Naive thymus-derived CD8-positive, alpha-beta T cell (primary cell): ENCODE measurements around the gene FBXO48. TPM values are rescaled to one million over a fixed set of nuclear protein-coding genes. Genes with fewer than 3 reads are reported as not detected.

Experiments used
- ATAC-seq, 2 donors: fragments of 150-1000 bp; cut with Tn5 transposase in 1 of 2; sonication (Bioruptor Pico), chemical (Tn5 transposase) in 1 of 2; 1 replicate in 1 of 2; 2 replicates in 1 of 2; pipeline ENCODE4 v1.10.0; 2021; ENCODE audit warnings: mild to moderate bottlenecking in 2 of 2, moderate library complexity in 2 of 2
- POLR2A ChIA-PET: fragments of 350-600 bp; sonication (Branson Sonifier 250); formaldehyde crosslinking; loops from one replicate; lab custom pipeline; 2021; ENCODE audit warnings: antibody characterized with exemption; lab: Charles Lee
- DNase-seq, 10 donors: peaks; one replicate each; pipeline versions ENCODE4 v3.0.0 to v3.0.0-alpha.2; 2020 to 2022
- H3K27ac Mint-ChIP-seq, 10 donors: one replicate each; pipeline ENCODE4 v1.8.0; 2020 to 2022; ENCODE audit warnings: mild to moderate bottlenecking in 10 of 10, mixed read lengths in 10 of 10, moderate library complexity in 4 of 10, inconsistent platforms in 1 of 10
- H3K27me3 Mint-ChIP-seq, 5 donors: one replicate each; pipeline ENCODE4 v1.8.0; 2021 to 2022; ENCODE audit warnings: mixed read lengths in 5 of 5
- H3K36me3 Mint-ChIP-seq, 3 donors: one replicate each; pipeline ENCODE4 v1.8.0; 2020 to 2022; ENCODE audit warnings: mixed read lengths in 3 of 3, mild to moderate bottlenecking in 2 of 3, inconsistent platforms in 1 of 3
- H3K4me1 Mint-ChIP-seq, 4 donors: one replicate each; pipeline ENCODE4 v1.8.0; 2021 to 2022; ENCODE audit warnings: mixed read lengths in 4 of 4
- H3K4me3 Mint-ChIP-seq, 10 donors: one replicate each; pipeline ENCODE4 v1.8.0; 2020 to 2022; ENCODE audit warnings: mild to moderate bottlenecking in 10 of 10, mixed read lengths in 10 of 10, moderate library complexity in 6 of 10, inconsistent platforms in 1 of 10
- H3K9me3 Mint-ChIP-seq, 9 donors: one replicate each; pipeline ENCODE4 v1.8.0; 2020 to 2022; ENCODE audit warnings: mixed read lengths in 9 of 9, mild to moderate bottlenecking in 3 of 9, inconsistent platforms in 1 of 9, moderate library complexity in 1 of 9
- polyA plus RNA-seq, 3 donors: library from polyadenylated mRNA; unstranded; fragments of 300-500 nt; fragmentation: Illumina TruSeq; gene quantifications; one replicate each; pipeline ENCODE4 v1.2.3, GENCODE V29; 2021
- total RNA-seq, 8 experiments: library from RNA in 2 of 8; stranded (reverse) in 2 of 8; gene quantifications; one replicate each; pipeline ENCODE4 v1.2.3 and lab custom pipeline; 2021 to 2026

FBXO48 gene
- total and polyA plus RNA-seq, 5 experiments from 2014 or later: 0.19 to 5.6 (median 0.69) TPM

GRCh38 chr2:68415521-68415920 is 51.6 kb downstream of the FBXO48 start:
- peaks cover 3 to 69% (median 14%) of the 10 kb centered on the region in 4 donors for H3K4me1 Mint-ChIP-seq
- ATAC-seq (no peak), DNase-seq (no peak)
- H3K9me3 Mint-ChIP-seq: no peaks in the 10 kb centered on the region
- peak overlapping the region in 1 of 10 donors; percentile 5 for H3K27ac Mint-ChIP-seq
- H3K36me3 Mint-ChIP-seq: no peaks in the 10 kb centered on the region
- no peak overlapping the region for H3K4me3 Mint-ChIP-seq
- H3K27me3 Mint-ChIP-seq: peaks cover 0 to 6% (median 0%) of the 10 kb centered on the region in 5 donors
- POLR2A ChIA-PET: no interaction called here

- H3K36me3 Mint-ChIP-seq: no peaks in the 10 kb centered on the region
- H3K4me1 Mint-ChIP-seq: peaks cover 3 to 71% (median 15%) of the 10 kb centered on the region in 4 donors
- no peak for DNase-seq
- POLR2A ChIA-PET: interaction anchor here (0.6 kb wide), 1 partner anchor 261 kb away, joined by 7 read pairs; no protein-coding TSS in a partner anchor
- H3K27ac Mint-ChIP-seq: peak overlapping the region in 1 of 10 donors; percentile 65
- ATAC-seq: no peak
- peaks cover 0 to 6% (median 0%) of the 10 kb centered on the region in 5 donors for H3K27me3 Mint-ChIP-seq
- H3K4me3 Mint-ChIP-seq: no peak overlapping the region
- H3K9me3 Mint-ChIP-seq: no peaks in the 10 kb centered on the region
These were observed 52.2 kb downstream of the FBXO48 start for GRCh38 chr2:68414876-68415275.

- peaks cover 0 to 6% (median 0%) of the 10 kb centered on the region in 5 donors for H3K27me3 Mint-ChIP-seq
- H3K9me3 Mint-ChIP-seq: no peaks in the 10 kb centered on the region
- ATAC-seq (no peak), DNase-seq (no peak)
- no peak overlapping the region for H3K4me3 Mint-ChIP-seq
- H3K27ac Mint-ChIP-seq: peak overlapping the region in 1 of 10 donors; percentile 65
- no peaks in the 10 kb centered on the region for H3K36me3 Mint-ChIP-seq
- POLR2A ChIA-PET: interaction anchor here (0.6 kb wide), 1 partner anchor 261 kb away, joined by 7 read pairs; no protein-coding TSS in a partner anchor
- H3K4me1 Mint-ChIP-seq: peaks cover 3 to 71% (median 15%) of the 10 kb centered on the region in 4 donors
These were observed 52.6 kb downstream of the FBXO48 start for GRCh38 chr2:68414452-68414851.

GRCh38 chr2:68413466-68413865 is 53.6 kb downstream of the FBXO48 start:
- H3K4me1 Mint-ChIP-seq: peaks cover 3 to 67% (median 14%) of the 10 kb centered on the region in 4 donors
- H3K27me3 Mint-ChIP-seq: peaks cover 0 to 6% (median 0%) of the 10 kb centered on the region in 5 donors
- DNase-seq (no peak), ATAC-seq (no peak)
- POLR2A ChIA-PET: no interaction called here
- H3K4me3 Mint-ChIP-seq: no peak overlapping the region
- no peaks in the 10 kb centered on the region for H3K36me3 Mint-ChIP-seq
- H3K27ac Mint-ChIP-seq: peak overlapping the region in 3 of 10 donors; percentile 4 to 58 (median 24)
- H3K9me3 Mint-ChIP-seq: peaks cover 0 to 1% (median 0%) of the 10 kb centered on the region in 9 donors

GRCh38 chr2:68412127-68412819 is 54.8 kb downstream of the FBXO48 start:
- no peak for DNase-seq
- no peak for ATAC-seq
- peaks cover 0 to 6% (median 2%) of the 10 kb centered on the region in 5 donors for H3K27me3 Mint-ChIP-seq
- peaks cover 3 to 55% (median 11%) of the 10 kb centered on the region in 4 donors for H3K4me1 Mint-ChIP-seq
- H3K36me3 Mint-ChIP-seq: peaks cover 0 to 5% (median 0%) of the 10 kb centered on the region in 3 donors
- peaks cover 0 to 13% (median 4%) of the 10 kb centered on the region in 9 donors for H3K9me3 Mint-ChIP-seq
- H3K27ac Mint-ChIP-seq: peak overlapping the region in 3 of 10 donors; percentile 54 to 66 (median 61)
- POLR2A ChIA-PET: interaction anchor here (1.1 kb wide), 1 partner anchor 9 kb away, joined by 3 read pairs; no protein-coding TSS in a partner anchor
- H3K4me3 Mint-ChIP-seq: peak overlapping the region in 2 of 10 donors; percentile 22 to 56

- peak overlapping the region in 3 of 10 donors; percentile 22 to 56 (median 48) for H3K4me3 Mint-ChIP-seq
- peaks cover 0 to 20% (median 8%) of the 10 kb centered on the region in 9 donors for H3K9me3 Mint-ChIP-seq
- H3K36me3 Mint-ChIP-seq: peaks cover 0 to 5% (median 0%) of the 10 kb centered on the region in 3 donors
- peaks cover 3 to 49% (median 11%) of the 10 kb centered on the region in 4 donors for H3K4me1 Mint-ChIP-seq
- ATAC-seq: peak in 1 of 2 donors; percentile 52
- POLR2A ChIA-PET: interaction anchor here (1.1 kb wide), 1 partner anchor 10 kb away, joined by 3 read pairs; no protein-coding TSS in a partner anchor
- DNase-seq: peak in 1 of 10 donors; percentile 16
- H3K27me3 Mint-ChIP-seq: peaks cover 0 to 9% (median 0%) of the 10 kb centered on the region in 5 donors
- H3K27ac Mint-ChIP-seq: peak overlapping the region in 4 of 10 donors; percentile 33 to 66 (median 58)
These were observed 55.5 kb downstream of the FBXO48 start for GRCh38 chr2:68411397-68412126.

Other genes with a start within 250 kb of the FBXO48 start
- 10 to 100 TPM; 72.5 to 76.3 TPM for gene PPP3R1, start 214.8 kb downstream of the FBXO48 start, total RNA-seq
- 1 to 10 TPM; 3.4 to 4.3 (median 3.9) TPM for gene PPP3R1, start 214.8 kb downstream of the FBXO48 start, polyA plus RNA-seq
- gene CNRIP1, start 147.3 kb downstream of the FBXO48 start, total RNA-seq: not detected
- gene CNRIP1, start 147.3 kb downstream of the FBXO48 start, polyA plus RNA-seq: not detected
- gene PLEK, start 102.0 kb downstream of the FBXO48 start, total RNA-seq: 1 to 10 TPM; 3.9 TPM
- 100 to 1,000 TPM in 1 of 3 donors, 1 to 10 TPM in 2; 2.6 to 148 (median 3.0) TPM for gene PLEK, start 102.0 kb downstream of the FBXO48 start, polyA plus RNA-seq
- gene APLF, start 291 bp upstream of the FBXO48 start, total RNA-seq: 1 to 10 TPM; 9.7 TPM
- gene APLF, start 291 bp upstream of the FBXO48 start, polyA plus RNA-seq: 1 to 10 TPM; 1.4 to 1.6 (median 1.6) TPM
- gene PROKR1, start 176.3 kb upstream of the FBXO48 start, total RNA-seq: not detected
- not detected for gene PROKR1, start 176.3 kb upstream of the FBXO48 start, polyA plus RNA-seq